ENCODE data around the gene RGS2. TPM values are rescaled to one million over a fixed set of nuclear protein-coding genes. Genes with fewer than 3 reads are reported as not detected.

Gene RGS2
- total RNA-seq (100 to 1,000 TPM in 2 of 5 donors, 10 to 100 TPM in 3; 40.6 to 150 (median 95.1) TPM), polyA plus RNA-seq (100 to 1,000 TPM in 2 of 3 donors, 10 to 100 TPM in 1; 85.7 to 204 (median 107) TPM)
- long read RNA-seq, donor 1, transcript RGS2-201 (5 exons, 1,354 nt), result major isoform, 16 of 34 reads
- long read RNA-seq, donor 1, partial matches to known transcripts, result 17 of 34 reads
- long read RNA-seq, donor 1, other reads (novel, unspliced or antisense), result 0 of 34 reads
- long read RNA-seq, donor 2, transcript RGS2-201 (5 exons, 1,354 nt), result major isoform, 27 of 28 reads
- long read RNA-seq, donor 2, partial matches to known transcripts, result 0 of 28 reads
- long read RNA-seq, donor 2, other reads (novel, unspliced or antisense), result 0 of 28 reads
- long read RNA-seq, donor 3, transcript RGS2-201 (5 exons, 1,354 nt), result major isoform, 14 of 20 reads
- long read RNA-seq, donor 3, partial matches to known transcripts, result 6 of 20 reads
- long read RNA-seq, donor 3, other reads (novel, unspliced or antisense), result 0 of 20 reads
- long read RNA-seq, donor 4, partial matches to known transcripts, result 0 of 3 reads
- long read RNA-seq, donor 4, other reads (novel, unspliced or antisense), result 0 of 3 reads
- long read RNA-seq, donor 5, transcript RGS2-201 (5 exons, 1,354 nt), result major isoform, 28 of 28 reads
- long read RNA-seq, donor 5, partial matches to known transcripts, result 0 of 28 reads
- long read RNA-seq, donor 5, other reads (novel, unspliced or antisense), result 0 of 28 reads
- long read RNA-seq, donor 6, result 0 reads
- long read RNA-seq, donor 7, transcript RGS2-201 (5 exons, 1,354 nt), result major isoform, 47 of 70 reads
- long read RNA-seq, donor 7, partial matches to known transcripts, result 21 of 70 reads
- long read RNA-seq, donor 7, other reads (novel, unspliced or antisense), result 0 of 70 reads
- long read RNA-seq, donor 8, transcript RGS2-201 (5 exons, 1,354 nt), result major isoform, 31 of 41 reads
- long read RNA-seq, donor 8, partial matches to known transcripts, result 8 of 41 reads
- long read RNA-seq, donor 8, other reads (novel, unspliced or antisense), result 0 of 41 reads
- long read RNA-seq, donor 9, transcript RGS2-201 (5 exons, 1,354 nt), result major isoform, 38 of 47 reads
- long read RNA-seq, donor 9, partial matches to known transcripts, result 7 of 47 reads
- long read RNA-seq, donor 9, other reads (novel, unspliced or antisense), result 0 of 47 reads
- long read RNA-seq, donor 10, transcript RGS2-201 (5 exons, 1,354 nt), result major isoform, 23 of 23 reads
- long read RNA-seq, donor 10, partial matches to known transcripts, result 0 of 23 reads
- long read RNA-seq, donor 10, other reads (novel, unspliced or antisense), result 0 of 23 reads

DNA sequence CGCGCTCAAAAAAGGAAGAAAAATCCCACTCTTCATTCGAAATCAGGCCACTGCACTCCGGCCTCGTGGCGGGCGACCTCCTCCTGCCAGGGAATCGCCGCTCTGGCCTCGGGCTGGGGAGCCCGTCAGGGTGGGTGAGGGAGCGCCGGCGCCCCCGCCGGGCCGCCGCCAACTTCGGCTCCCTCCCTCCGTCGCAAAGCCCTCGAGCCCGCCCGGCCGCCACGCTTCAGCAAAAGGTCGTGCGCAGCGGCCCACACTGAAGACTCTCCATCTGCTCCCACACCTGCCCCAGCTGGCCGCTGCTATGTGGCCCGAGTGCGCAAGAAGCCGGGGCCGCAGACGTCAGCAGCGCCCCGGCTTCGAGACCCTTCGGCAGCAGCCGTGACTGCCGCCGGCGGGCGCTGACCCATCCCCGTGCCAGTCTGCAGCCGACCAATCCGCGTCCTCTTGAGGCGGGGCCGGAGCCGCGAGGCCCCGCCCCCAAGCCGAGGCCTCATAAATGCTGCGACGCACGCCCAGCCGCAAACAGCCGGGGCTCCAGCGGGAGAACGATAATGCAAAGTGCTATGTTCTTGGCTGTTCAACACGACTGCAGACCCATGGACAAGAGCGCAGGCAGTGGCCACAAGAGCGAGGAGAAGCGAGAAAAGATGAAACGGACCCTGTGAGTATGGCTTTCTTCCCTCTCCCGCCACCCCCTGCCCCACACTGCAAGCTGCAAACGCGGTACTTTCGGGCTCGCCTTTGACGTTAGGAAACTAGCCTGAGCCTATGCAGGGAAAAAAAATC, at the start of gene RGS2:
Gene RGS2, plus strand, starts transcription at position 522 of the 789 bp plus-strand sequence. Its CDS starts 33 bp downstream, at position 555.
- intact Hi-C loops (cut with DNase I; ENCODE audit: low total_unique reads), result no loop called here
- TF ChIP-seq EP300 (IDR thresholded peaks at IDR 0.05), result peak; percentile 22
- peak; percentile 98 to 100 (median 100) for TF ChIP-seq POLR2AphosphoS5 (IDR thresholded peaks at IDR 0.05)
- TF ChIP-seq CTCF (IDR thresholded peaks at IDR 0.05), result peak in 1 of 7 experiments; percentile 26
- TF ChIP-seq POLR2A (IDR thresholded peaks at IDR 0.05), result peak in 3 of 4 donors; percentile 94 to 99 (median 97)
- Histone ChIP-seq H3K9me3 (no peaks in the 10 kb centered on the region), H3K4me3 (peak within 1 kb of the TSS; percentile 64 to 76 (median 70)), H3K27ac (peak within 1 kb of the TSS; percentile 90 to 99 (median 95)), H3K36me3 (peaks cover 0 to 18% (median 12%) of the 10 kb centered on the region in 4 donors), H3K4me1 (peaks cover 0 to 62% (median 22%) of the 10 kb centered on the region in 4 donors), H3K27me3 (no peaks in the 10 kb centered on the region)
- DNase-seq, result peak; percentile 93 to 98
- 0 to 1% (median 0%) methylated on average over 35 to 72 of the region's 72 CpGs for WGBS, 5 donors

DNA sequence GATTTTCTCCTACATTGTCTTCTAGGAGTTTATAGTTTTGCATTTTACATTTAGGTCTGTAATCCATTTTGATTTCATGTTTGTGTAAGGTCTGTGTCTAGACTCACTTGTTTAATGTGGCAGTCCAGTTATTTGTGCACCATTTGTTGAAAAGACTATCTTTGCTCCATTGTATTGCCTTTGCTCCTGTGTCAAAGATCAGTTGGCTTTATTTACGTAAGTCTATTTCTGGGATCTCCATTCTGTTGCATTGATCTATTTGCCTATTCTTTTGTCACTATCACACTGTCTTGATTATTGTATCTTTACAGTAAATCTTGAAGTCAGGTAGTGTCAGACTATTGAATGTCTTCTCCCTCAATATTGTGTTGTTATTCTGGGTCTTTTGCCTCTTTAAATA, 49.7 kb upstream of the RGS2 start:
- WGBS, 5 donors, result 72 to 90% (median 86%) methylated on average over 1 of the region's 1 CpG
- Histone ChIP-seq H3K36me3 (no peaks in the 10 kb centered on the region), H3K9me3 (no peaks in the 10 kb centered on the region), H3K4me1 (no peaks in the 10 kb centered on the region), H3K4me3 (no peak overlapping the region), H3K27ac (no peak overlapping the region), H3K27me3 (no peaks in the 10 kb centered on the region)
- intact Hi-C loops (cut with DNase I; ENCODE audit: low total_unique reads), result no loop called here
- no peak for DNase-seq
- no peak for TF ChIP-seq EP300 (IDR thresholded peaks at IDR 0.05)
- no peak for TF ChIP-seq POLR2AphosphoS5 (IDR thresholded peaks at IDR 0.05)
- TF ChIP-seq CTCF (IDR thresholded peaks at IDR 0.05), result no peak
- no peak for TF ChIP-seq POLR2A (IDR thresholded peaks at IDR 0.05)

- DNase-seq, result no peak
- H3K4me3 ChIP-seq, result no peak overlapping the region
- no peaks in the 10 kb centered on the region for H3K27me3 ChIP-seq
- intact Hi-C loops (cut with DNase I; ENCODE audit: low total_unique reads), result no loop called here
- 92 to 97% (median 93%) methylated on average over 4 of the region's 4 CpGs for WGBS, 5 donors
- no peaks in the 10 kb centered on the region for H3K4me1 ChIP-seq
- H3K27ac ChIP-seq, result no peak overlapping the region
- H3K9me3 ChIP-seq, result no peaks in the 10 kb centered on the region
- H3K36me3 ChIP-seq, result no peaks in the 10 kb centered on the region
- no peak for TF ChIP-seq CTCF (IDR thresholded peaks at IDR 0.05)
- TF ChIP-seq POLR2A (IDR thresholded peaks at IDR 0.05), result no peak
- TF ChIP-seq POLR2AphosphoS5 (IDR thresholded peaks at IDR 0.05), result no peak
- no peak for TF ChIP-seq EP300 (IDR thresholded peaks at IDR 0.05)
These were observed 46.6 kb upstream of the RGS2 start for GRCh38 chr1:192762265-192762664.

Data from stomach (tissue), 19 donors.